Measurements from ENCODE around the gene XPO6. TPM values are rescaled to one million over a fixed set of nuclear protein-coding genes. Genes with fewer than 3 reads are reported as not detected.

Gene XPO6
- polyA plus RNA-seq, 1 donor (not counting 4 experiments of a cell fraction or from before 2014, with no cell fraction given), result 127 TPM

- Histone ChIP-seq H2AFZ (ENCODE audit: control insufficient read depth, low read length) (no peak overlapping the region), H3K4me2 (ENCODE audit: control insufficient read depth, extremely low read depth, insufficient read depth, low read depth, low read length) (no peak overlapping the region), H4K20me1 (ENCODE audit: control insufficient read depth, extremely low read depth, insufficient read depth, low read length) (no peaks in the 10 kb centered on the region), H3K9me1 (ENCODE audit: control insufficient read depth, extremely low read depth, insufficient read depth, low read length) (no peaks in the 10 kb centered on the region), H3K27ac (ENCODE audit: control insufficient read depth, insufficient read depth, low read length) (no peak overlapping the region), H3K9me3 (ENCODE audit: control insufficient read depth, low read depth, low read length) (no peaks in the 10 kb centered on the region), H3K9ac (ENCODE audit: control insufficient read depth, extremely low read depth, insufficient read depth, low read length) (no peak overlapping the region), H3K4me1 (ENCODE audit: control insufficient read depth, extremely low read depth, insufficient read depth, low read length) (no peaks in the 10 kb centered on the region), H3K27me3 (ENCODE audit: control insufficient read depth, extremely low read depth, insufficient read depth, low read length) (peaks cover 54% of the 10 kb centered on the region), H3K36me3 (ENCODE audit: control insufficient read depth in 2 of 2, extremely low read depth in 1 of 2, insufficient read depth in 2 of 2, low read length in 2 of 2) (no peaks in the 10 kb centered on the region), H3K4me3 (ENCODE audit: control insufficient read depth in 2 of 3, extremely low read depth in 1 of 3, insufficient read depth in 2 of 3, low read depth in 1 of 3, low read length in 3 of 3) (no peak overlapping the region), H3K79me2 (ENCODE audit: control insufficient read depth, insufficient read depth, low read length) (no peaks in the 10 kb centered on the region)
- dilution Hi-C loops (cut with MboI; ENCODE audit: extremely low pct_ligation_motif_present, low sequenced_read_pairs), result no loop called here
- no peak for TF ChIP-seq EZH2 (IDR thresholded peaks at IDR 0.05; ENCODE audit: low read length)
- TF ChIP-seq, protein P1, sequence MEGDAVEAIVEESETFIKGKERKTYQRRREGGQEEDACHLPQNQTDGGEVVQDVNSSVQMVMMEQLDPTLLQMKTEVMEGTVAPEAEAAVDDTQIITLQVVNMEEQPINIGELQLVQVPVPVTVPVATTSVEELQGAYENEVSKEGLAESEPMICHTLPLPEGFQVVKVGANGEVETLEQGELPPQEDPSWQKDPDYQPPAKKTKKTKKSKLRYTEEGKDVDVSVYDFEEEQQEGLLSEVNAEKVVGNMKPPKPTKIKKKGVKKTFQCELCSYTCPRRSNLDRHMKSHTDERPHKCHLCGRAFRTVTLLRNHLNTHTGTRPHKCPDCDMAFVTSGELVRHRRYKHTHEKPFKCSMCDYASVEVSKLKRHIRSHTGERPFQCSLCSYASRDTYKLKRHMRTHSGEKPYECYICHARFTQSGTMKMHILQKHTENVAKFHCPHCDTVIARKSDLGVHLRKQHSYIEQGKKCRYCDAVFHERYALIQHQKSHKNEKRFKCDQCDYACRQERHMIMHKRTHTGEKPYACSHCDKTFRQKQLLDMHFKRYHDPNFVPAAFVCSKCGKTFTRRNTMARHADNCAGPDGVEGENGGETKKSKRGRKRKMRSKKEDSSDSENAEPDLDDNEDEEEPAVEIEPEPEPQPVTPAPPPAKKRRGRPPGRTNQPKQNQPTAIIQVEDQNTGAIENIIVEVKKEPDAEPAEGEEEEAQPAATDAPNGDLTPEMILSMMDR (optimal IDR thresholded peaks at IDR 0.05 in 1 of 3, IDR thresholded peaks at IDR 0.05 in 1 of 3, conservative IDR thresholded peaks at IDR 0.05 in 1 of 3; ENCODE audit: extremely low read depth in 1 of 3, insufficient read depth in 2 of 3, low read length in 3 of 3), result no peak
- FAIRE-seq (no peak), DNase-seq (ENCODE audit: low read depth, low spot score) (no peak)
Measured at GRCh38 chr16:28061352-28062101, 150.2 kb downstream of the XPO6 start.

DNA sequence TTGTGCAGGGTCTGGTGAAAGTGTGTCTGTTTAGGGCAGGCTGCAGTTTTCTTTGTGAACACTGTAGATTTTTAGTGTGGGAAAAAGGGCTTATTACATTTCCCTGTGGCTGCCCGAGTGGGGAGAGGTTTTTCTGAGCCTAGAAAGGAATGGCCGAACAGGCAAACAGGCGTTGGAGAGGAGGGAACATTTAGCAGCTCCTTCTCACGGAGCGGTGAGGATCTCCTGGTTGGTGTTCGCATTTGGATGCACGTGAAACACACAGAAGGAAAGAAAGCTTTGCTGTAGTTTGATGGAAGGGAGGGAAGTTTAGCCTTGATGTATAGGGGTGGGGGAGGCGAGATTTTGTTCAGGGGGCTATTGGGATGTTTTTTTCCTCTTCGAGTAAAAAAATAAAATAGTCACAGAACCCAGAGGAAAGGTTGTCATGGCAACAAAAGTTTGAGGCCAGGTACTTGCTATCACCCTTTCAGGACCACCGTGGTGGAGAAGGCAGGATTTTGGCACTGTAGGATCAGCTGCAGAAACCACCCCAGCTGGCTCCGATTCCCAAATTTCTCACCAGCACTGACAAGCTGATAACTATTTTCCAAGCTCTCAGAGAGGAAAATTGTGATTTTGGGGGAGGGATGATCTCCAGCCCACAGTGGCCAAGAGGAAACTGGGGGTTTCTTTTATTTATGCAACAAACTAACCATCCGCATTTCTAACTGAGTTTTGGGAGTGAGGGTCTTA, 151.8 kb downstream of the XPO6 start:
- H3K9ac ChIP-seq (ENCODE audit: control insufficient read depth, extremely low read depth, insufficient read depth, low read length), result no peak overlapping the region
- dilution Hi-C loops (cut with MboI; ENCODE audit: extremely low pct_ligation_motif_present, low sequenced_read_pairs), result no loop called here
- FAIRE-seq (no peak), DNase-seq (ENCODE audit: low read depth, low spot score) (no peak)
- H3K4me1 ChIP-seq (ENCODE audit: control insufficient read depth, extremely low read depth, insufficient read depth, low read length), result no peaks in the 10 kb centered on the region
- TF ChIP-seq, protein P1 (optimal IDR thresholded peaks at IDR 0.05 in 1 of 3, IDR thresholded peaks at IDR 0.05 in 1 of 3, conservative IDR thresholded peaks at IDR 0.05 in 1 of 3; ENCODE audit: extremely low read depth in 1 of 3, insufficient read depth in 2 of 3, low read length in 3 of 3), result no peak
- no peak for TF ChIP-seq EZH2 (IDR thresholded peaks at IDR 0.05; ENCODE audit: low read length)
- H3K4me2 ChIP-seq (ENCODE audit: control insufficient read depth, extremely low read depth, insufficient read depth, low read depth, low read length), result no peak overlapping the region
- no peak overlapping the region for H2AFZ ChIP-seq (ENCODE audit: control insufficient read depth, low read length)
- H4K20me1 ChIP-seq (ENCODE audit: control insufficient read depth, extremely low read depth, insufficient read depth, low read length), result no peaks in the 10 kb centered on the region
- no peak overlapping the region for H3K27ac ChIP-seq (ENCODE audit: control insufficient read depth, insufficient read depth, low read length)
- H3K4me3 ChIP-seq (ENCODE audit: control insufficient read depth in 2 of 3, extremely low read depth in 1 of 3, insufficient read depth in 2 of 3, low read depth in 1 of 3, low read length in 3 of 3), result no peak overlapping the region
- no peaks in the 10 kb centered on the region for H3K36me3 ChIP-seq (ENCODE audit: control insufficient read depth in 2 of 2, extremely low read depth in 1 of 2, insufficient read depth in 2 of 2, low read length in 2 of 2)
- H3K27me3 ChIP-seq (ENCODE audit: control insufficient read depth, extremely low read depth, insufficient read depth, low read length), result peaks cover 52% of the 10 kb centered on the region
- H3K9me3 ChIP-seq (ENCODE audit: control insufficient read depth, low read depth, low read length), result no peaks in the 10 kb centered on the region
- H3K79me2 ChIP-seq (ENCODE audit: control insufficient read depth, insufficient read depth, low read length), result no peaks in the 10 kb centered on the region
- H3K9me1 ChIP-seq (ENCODE audit: control insufficient read depth, extremely low read depth, insufficient read depth, low read length), result no peaks in the 10 kb centered on the region
